HepG2 (cell line): ENCODE data around the gene PPIA. TPM values are rescaled to one million over a fixed set of nuclear protein-coding genes. Genes with fewer than 3 reads are reported as not detected.

ENCODE experiments used
- ARID4A ChIP-seq: sonication (generic); formaldehyde crosslinking; IDR thresholded peaks from 2 replicates; pipeline ENCODE4 v1.5.0; 2020; ENCODE audit warnings: mild to moderate bottlenecking, missing genetic modification reagents, borderline replicate concordance
- ATAD3A ChIP-seq: sonication (generic); formaldehyde crosslinking; IDR thresholded peaks from 2 replicates; pipeline ENCODE4 v1.4.0; 2020; ENCODE audit warnings: missing genetic modification reagents
- CEBPG ChIP-seq: IDR thresholded peaks from 2 replicates; pipeline ENCODE4 v1.6.1; 2016
- HOMEZ ChIP-seq: IDR thresholded peaks from 2 replicates; pipeline ENCODE4 v1.6.1; 2016; ENCODE audit warnings: low read depth
- SNRNP70 ChIP-seq: fragments of 200-400 bp; formaldehyde crosslinking; IDR thresholded peaks from 2 replicates; pipeline ENCODE4 v1.6.1; 2017; ENCODE audit warnings: mild to moderate bottlenecking, low read depth, low read length, moderate library complexity
- XBP1 ChIP-seq: sonication (generic); formaldehyde crosslinking; IDR thresholded peaks from 2 replicates; pipeline ENCODE4 v1.5.0; 2020; ENCODE audit warnings: missing genetic modification reagents
- ZFY ChIP-seq: sonication (generic); formaldehyde crosslinking; IDR thresholded peaks from 2 replicates; pipeline ENCODE4 v1.4.0; 2020; ENCODE audit warnings: missing genetic modification reagents
- ZNF335 ChIP-seq: sonication (generic); formaldehyde crosslinking; IDR thresholded peaks from 2 replicates; pipeline ENCODE4 v1.4.0; 2020; ENCODE audit warnings: missing genetic modification reagents
- ZNF44 ChIP-seq: sonication (generic); formaldehyde crosslinking; IDR thresholded peaks from 2 replicates; pipeline ENCODE4 v1.5.1; 2020; ENCODE audit warnings: mild to moderate bottlenecking, missing genetic modification reagents
- ZNF639 ChIP-seq: conservative IDR thresholded peaks from 2 replicates; pipeline ENCODE4 v1.6.1; 2018; ENCODE audit warnings: missing genetic modification reagents
- ZNF773 ChIP-seq: sonication (generic); formaldehyde crosslinking; IDR thresholded peaks from 2 replicates; pipeline ENCODE4 v1.4.0; 2020; ENCODE audit warnings: missing genetic modification reagents, borderline replicate concordance
- polyA plus RNA-seq, 8 experiments: library from polyadenylated mRNA; depleted of rRNA in 3 of 8; stranded (reverse) in 7 of 8; unstranded in 1 of 8; fragments of >200 nt; fragmentation: Illumina TruSeq in 4 of 8; extraction: Trizol in 4 of 8; gene quantifications; 2 replicates each; pipeline versions ENCODE4 v1.2.1 to v1.2.3, GENCODE V29; 2011 to 2016; ENCODE audit warnings: low read depth in 4 of 8, missing spikeins in 1 of 8, mixed read lengths in 1 of 8; ENCODE audit not compliant: insufficient read depth in 1 of 8
- total RNA-seq, 5 experiments: library from RNA; depleted of rRNA; stranded (reverse); fragments of >200 nt; fragmentation: Illumina TruSeq; extraction: Trizol; gene quantifications; 2 replicates each; pipeline ENCODE4 v1.2.3, GENCODE V29; 2016; ENCODE audit warnings: low read depth in 1 of 5
- TF ChIP-seq, protein P1 (sequence below), 2 experiments: fragments of 450-650 bp in 1 of 2; sonication (generic) in 1 of 2; formaldehyde crosslinking in 1 of 2; IDR thresholded peaks; 2 replicates each; pipeline versions ENCODE4 v1.6.1 to v1.8.0; 2016 to 2022; ENCODE audit warnings: antibody characterized with exemption in 1 of 2, mild to moderate bottlenecking in 1 of 2, missing genetic modification reagents in 1 of 2

Gene PPIA
- total and polyA plus RNA-seq, 2 of the 13 experiments (the other 11 are each of a cell fraction or from before 2014, with no cell fraction given), result 2,268 to 3,010 TPM

DNA sequence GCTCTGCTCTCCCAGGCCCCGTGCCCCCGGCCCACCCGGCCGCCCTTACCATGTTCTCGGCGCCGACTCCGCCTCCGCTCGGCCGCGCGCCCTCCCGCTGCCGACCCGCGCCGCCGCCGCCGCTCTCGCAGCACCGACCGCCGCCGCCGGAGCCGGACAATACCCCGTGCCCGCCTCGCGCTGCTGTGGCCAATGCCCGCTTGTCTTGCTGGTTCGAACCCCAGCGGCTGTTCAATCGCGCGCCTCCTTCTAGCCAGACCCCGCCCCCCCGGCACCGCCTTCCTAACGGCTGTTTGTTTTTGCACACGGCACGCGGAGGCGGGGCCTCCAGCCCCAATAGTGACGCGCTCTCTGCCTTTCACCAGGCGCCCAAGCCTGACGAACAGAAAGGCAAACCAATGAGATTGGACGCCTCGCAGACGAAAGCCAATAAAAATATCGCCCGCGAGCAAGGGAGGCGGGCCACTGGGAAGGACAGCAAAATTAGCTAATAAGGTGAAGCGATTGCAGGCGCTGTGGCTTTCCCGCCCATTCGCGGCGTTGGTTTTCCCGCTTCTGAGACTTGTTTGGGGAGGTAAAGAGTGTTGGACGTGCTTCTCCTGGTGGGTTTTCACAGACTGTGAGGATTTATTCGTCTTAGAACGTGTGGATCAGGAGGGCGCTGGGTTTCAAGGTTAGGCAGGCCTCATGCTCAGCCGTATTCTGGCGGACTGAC lies 51.6 kb downstream of the PPIA start, which contains the start of gene H2AZ2 (continued):
- TF ChIP-seq HOMEZ (CRISPR knock-in tag), result peak; percentile 61
- peak; percentile 78 for TF ChIP-seq CEBPG (CRISPR knock-in tag)
- TF ChIP-seq ZFY, result peak; percentile 64; the same call in 1 of the 2 replicates
- TF ChIP-seq ZNF639 (CRISPR knock-in tag), result peak; percentile 23; the same call in 1 of the 2 replicates
- no peak for TF ChIP-seq ZNF335 (CRISPR knock-in tag)
- TF ChIP-seq ZNF773, result 0 out of 2 replicates have a peak, but pooled peaks have one; percentile 84
- 0 out of 2 replicates have a peak, but pooled peaks have one; percentile 22 for TF ChIP-seq ZNF44
- TF ChIP-seq, protein P1, sequence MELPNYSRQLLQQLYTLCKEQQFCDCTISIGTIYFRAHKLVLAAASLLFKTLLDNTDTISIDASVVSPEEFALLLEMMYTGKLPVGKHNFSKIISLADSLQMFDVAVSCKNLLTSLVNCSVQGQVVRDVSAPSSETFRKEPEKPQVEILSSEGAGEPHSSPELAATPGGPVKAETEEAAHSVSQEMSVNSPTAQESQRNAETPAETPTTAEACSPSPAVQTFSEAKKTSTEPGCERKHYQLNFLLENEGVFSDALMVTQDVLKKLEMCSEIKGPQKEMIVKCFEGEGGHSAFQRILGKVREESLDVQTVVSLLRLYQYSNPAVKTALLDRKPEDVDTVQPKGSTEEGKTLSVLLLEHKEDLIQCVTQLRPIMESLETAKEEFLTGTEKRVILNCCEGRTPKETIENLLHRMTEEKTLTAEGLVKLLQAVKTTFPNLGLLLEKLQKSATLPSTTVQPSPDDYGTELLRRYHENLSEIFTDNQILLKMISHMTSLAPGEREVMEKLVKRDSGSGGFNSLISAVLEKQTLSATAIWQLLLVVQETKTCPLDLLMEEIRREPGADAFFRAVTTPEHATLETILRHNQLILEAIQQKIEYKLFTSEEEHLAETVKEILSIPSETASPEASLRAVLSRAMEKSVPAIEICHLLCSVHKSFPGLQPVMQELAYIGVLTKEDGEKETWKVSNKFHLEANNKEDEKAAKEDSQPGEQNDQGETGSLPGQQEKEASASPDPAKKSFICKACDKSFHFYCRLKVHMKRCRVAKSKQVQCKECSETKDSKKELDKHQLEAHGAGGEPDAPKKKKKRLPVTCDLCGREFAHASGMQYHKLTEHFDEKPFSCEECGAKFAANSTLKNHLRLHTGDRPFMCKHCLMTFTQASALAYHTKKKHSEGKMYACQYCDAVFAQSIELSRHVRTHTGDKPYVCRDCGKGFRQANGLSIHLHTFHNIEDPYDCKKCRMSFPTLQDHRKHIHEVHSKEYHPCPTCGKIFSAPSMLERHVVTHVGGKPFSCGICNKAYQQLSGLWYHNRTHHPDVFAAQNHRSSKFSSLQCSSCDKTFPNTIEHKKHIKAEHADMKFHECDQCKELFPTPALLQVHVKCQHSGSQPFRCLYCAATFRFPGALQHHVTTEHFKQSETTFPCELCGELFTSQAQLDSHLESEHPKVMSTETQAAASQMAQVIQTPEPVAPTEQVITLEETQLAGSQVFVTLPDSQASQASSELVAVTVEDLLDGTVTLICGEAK (IDR thresholded peaks at IDR 0.05), result no peak
- TF ChIP-seq, protein P1 (CRISPR knock-in tag; IDR thresholded peaks at IDR 0.05), result peak; percentile 51; the same call in 1 of the 2 replicates
- TF ChIP-seq XBP1 (CRISPR knock-in tag), result 0 out of 2 replicates have a peak, but pooled peaks have one; percentile 42
- no peak for TF ChIP-seq ATAD3A
- peak; percentile 29; the same call in 1 of the 2 replicates for TF ChIP-seq ARID4A (CRISPR knock-in tag)
- no peak for TF ChIP-seq SNRNP70
